ENCODE data around the gene ZNF669.

ZNF669 gene

DNA sequence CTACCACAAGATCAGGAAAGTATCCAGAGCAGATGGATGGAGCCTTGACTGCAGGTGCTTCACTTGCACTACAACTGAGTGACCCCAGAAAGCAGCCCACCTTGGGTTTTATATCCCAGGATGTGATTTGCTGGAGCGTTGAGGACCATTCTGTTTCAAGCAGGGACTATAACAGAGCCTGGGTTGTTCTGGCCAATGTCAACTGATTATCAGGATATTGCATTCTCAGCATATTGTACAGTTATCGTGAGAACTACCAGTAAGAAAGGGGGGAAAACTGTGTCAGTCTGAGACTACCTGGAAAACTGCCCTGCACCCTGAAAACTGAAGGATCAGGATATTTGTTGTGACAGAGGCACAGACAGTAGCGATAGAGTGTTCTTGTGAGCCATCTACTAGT lies 8.0 kb downstream of the ZNF669 start:
- H3K9me2 ChIP-seq (replicated peaks; ENCODE audit: insufficient read depth, low read length) = no peaks in the 10 kb centered on the region
- H3K27ac ChIP-seq (ENCODE audit: low read length) = no peak overlapping the region
- H3K79me2 ChIP-seq (ENCODE audit: low read length) = no peaks in the 10 kb centered on the region
- H2AFZ ChIP-seq (ENCODE audit: low read length) = no peak overlapping the region
- H3K9ac ChIP-seq (ENCODE audit: low read length) = no peak overlapping the region
- no peaks in the 10 kb centered on the region for H3K4me1 ChIP-seq (ENCODE audit: low read length)
- no peaks in the 10 kb centered on the region for H4K20me1 ChIP-seq (ENCODE audit: insufficient read depth, low read length)
- no peak overlapping the region for H3K4me2 ChIP-seq (ENCODE audit: low read depth, low read length)
- peaks cover 17% of the 10 kb centered on the region for H3K36me3 ChIP-seq (replicated peaks; ENCODE audit: insufficient read depth, low read length)
- no peaks in the 10 kb centered on the region for H3K9me3 ChIP-seq (replicated peaks; ENCODE audit: insufficient read depth, low read length)
- TF ChIP-seq EZH2phosphoT487 (IDR thresholded peaks at IDR 0.05; ENCODE audit: low read length) = no peak
- TF ChIP-seq, protein P1, sequence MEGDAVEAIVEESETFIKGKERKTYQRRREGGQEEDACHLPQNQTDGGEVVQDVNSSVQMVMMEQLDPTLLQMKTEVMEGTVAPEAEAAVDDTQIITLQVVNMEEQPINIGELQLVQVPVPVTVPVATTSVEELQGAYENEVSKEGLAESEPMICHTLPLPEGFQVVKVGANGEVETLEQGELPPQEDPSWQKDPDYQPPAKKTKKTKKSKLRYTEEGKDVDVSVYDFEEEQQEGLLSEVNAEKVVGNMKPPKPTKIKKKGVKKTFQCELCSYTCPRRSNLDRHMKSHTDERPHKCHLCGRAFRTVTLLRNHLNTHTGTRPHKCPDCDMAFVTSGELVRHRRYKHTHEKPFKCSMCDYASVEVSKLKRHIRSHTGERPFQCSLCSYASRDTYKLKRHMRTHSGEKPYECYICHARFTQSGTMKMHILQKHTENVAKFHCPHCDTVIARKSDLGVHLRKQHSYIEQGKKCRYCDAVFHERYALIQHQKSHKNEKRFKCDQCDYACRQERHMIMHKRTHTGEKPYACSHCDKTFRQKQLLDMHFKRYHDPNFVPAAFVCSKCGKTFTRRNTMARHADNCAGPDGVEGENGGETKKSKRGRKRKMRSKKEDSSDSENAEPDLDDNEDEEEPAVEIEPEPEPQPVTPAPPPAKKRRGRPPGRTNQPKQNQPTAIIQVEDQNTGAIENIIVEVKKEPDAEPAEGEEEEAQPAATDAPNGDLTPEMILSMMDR (IDR thresholded peaks at IDR 0.05; ENCODE audit: low read length) = no peak
- no peak for TF ChIP-seq EZH2 (optimal IDR thresholded peaks at IDR 0.05; ENCODE audit: low read depth, low read length)
- no peaks in the 10 kb centered on the region for H3F3A ChIP-seq (ENCODE audit: insufficient read depth, low read length)
- no peak overlapping the region for H3K4me3 ChIP-seq (ENCODE audit: low read length)
- DNase-seq = no peak
- H3K27me3 ChIP-seq (replicated peaks; ENCODE audit: insufficient read depth, low read length) = no peaks in the 10 kb centered on the region

DNA sequence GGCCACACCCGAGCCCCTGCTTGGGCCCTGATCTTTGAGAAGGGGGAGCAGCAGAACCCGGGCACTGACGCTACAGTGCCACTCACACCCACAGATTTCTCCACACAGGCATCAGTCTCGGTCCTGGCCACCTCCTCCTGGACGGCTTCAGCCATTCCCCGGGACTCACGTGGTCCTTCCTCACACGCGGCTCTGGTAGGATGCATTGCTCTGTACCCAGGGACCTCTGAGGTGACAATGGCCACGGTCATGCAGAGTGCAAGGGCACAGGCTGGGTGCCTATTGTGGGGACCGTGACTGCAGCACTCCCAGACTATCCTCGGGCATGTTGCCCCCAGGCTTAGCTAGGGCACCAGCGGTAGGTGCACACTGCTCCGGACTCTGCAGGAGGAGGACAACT lies 13.7 kb downstream of the ZNF669 start:
- Histone ChIP-seq H3K4me3 (ENCODE audit: low read length) (no peak overlapping the region), H4K20me1 (ENCODE audit: insufficient read depth, low read length) (no peaks in the 10 kb centered on the region), H3F3A (ENCODE audit: insufficient read depth, low read length) (no peaks in the 10 kb centered on the region), H3K4me2 (ENCODE audit: low read depth, low read length) (no peak overlapping the region), H3K9me3 (replicated peaks; ENCODE audit: insufficient read depth, low read length) (no peaks in the 10 kb centered on the region), H3K79me2 (ENCODE audit: low read length) (no peaks in the 10 kb centered on the region), H3K36me3 (replicated peaks; ENCODE audit: insufficient read depth, low read length) (no peaks in the 10 kb centered on the region), H3K27me3 (replicated peaks; ENCODE audit: insufficient read depth, low read length) (no peaks in the 10 kb centered on the region), H2AFZ (ENCODE audit: low read length) (no peak overlapping the region), H3K9me2 (replicated peaks; ENCODE audit: insufficient read depth, low read length) (no peaks in the 10 kb centered on the region), H3K27ac (ENCODE audit: low read length) (no peak overlapping the region), H3K4me1 (ENCODE audit: low read length) (no peaks in the 10 kb centered on the region), H3K9ac (ENCODE audit: low read length) (no peak overlapping the region)
- DNase-seq = no peak
- no peak for TF ChIP-seq EZH2phosphoT487 (IDR thresholded peaks at IDR 0.05; ENCODE audit: low read length)
- no peak for TF ChIP-seq EZH2 (optimal IDR thresholded peaks at IDR 0.05; ENCODE audit: low read depth, low read length)
- TF ChIP-seq, protein P1 (IDR thresholded peaks at IDR 0.05; ENCODE audit: low read length) = no peak

DNA sequence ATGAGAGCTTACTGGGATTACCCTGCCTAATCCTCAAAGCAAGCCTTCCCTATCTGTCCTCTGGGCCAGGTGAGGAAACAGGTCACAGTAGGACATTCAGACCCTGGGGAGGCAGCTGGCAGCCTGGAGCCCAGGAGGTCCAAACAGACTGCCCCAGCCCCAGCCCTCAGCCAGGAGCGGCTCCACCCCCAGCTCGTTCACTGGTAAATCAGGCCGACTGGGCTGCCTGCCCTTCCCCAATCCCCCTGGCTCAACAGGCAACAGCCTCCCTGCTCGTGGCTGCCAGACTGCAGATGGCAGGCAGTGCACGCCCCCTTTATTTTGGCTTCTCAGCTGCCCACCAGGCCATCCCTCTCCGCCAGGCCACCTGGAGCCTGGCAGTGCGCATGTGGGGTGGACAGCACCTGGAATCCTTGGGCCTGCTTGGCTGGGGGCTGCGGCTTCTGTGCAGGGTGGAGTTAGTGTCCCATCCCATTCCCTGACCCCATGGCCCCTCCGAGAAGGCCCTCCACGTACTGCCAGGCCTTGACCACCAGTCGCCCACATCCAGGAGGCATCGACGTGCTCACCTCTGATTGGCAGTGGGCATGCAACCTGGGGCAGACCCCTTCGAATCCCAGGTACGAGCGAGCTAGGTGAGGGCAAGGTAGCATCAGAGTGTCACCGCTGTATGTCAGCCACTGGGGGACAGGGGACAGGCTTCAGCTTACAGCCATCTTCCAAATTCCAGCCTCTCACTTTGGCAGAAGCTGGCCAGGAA lies 14.4 kb downstream of the ZNF669 start:
- Histone ChIP-seq H3K9me2 (replicated peaks; ENCODE audit: insufficient read depth, low read length) (no peaks in the 10 kb centered on the region), H3K4me2 (ENCODE audit: low read depth, low read length) (no peak overlapping the region), H2AFZ (ENCODE audit: low read length) (no peak overlapping the region), H3F3A (ENCODE audit: insufficient read depth, low read length) (no peaks in the 10 kb centered on the region), H3K9ac (ENCODE audit: low read length) (no peak overlapping the region), H3K27ac (ENCODE audit: low read length) (no peak overlapping the region), H3K27me3 (replicated peaks; ENCODE audit: insufficient read depth, low read length) (no peaks in the 10 kb centered on the region), H4K20me1 (ENCODE audit: insufficient read depth, low read length) (no peaks in the 10 kb centered on the region), H3K4me3 (ENCODE audit: low read length) (no peak overlapping the region), H3K9me3 (replicated peaks; ENCODE audit: insufficient read depth, low read length) (no peaks in the 10 kb centered on the region), H3K36me3 (replicated peaks; ENCODE audit: insufficient read depth, low read length) (no peaks in the 10 kb centered on the region), H3K4me1 (ENCODE audit: low read length) (no peaks in the 10 kb centered on the region), H3K79me2 (ENCODE audit: low read length) (no peaks in the 10 kb centered on the region)
- TF ChIP-seq EZH2 (optimal IDR thresholded peaks at IDR 0.05; ENCODE audit: low read depth, low read length) = no peak
- TF ChIP-seq, protein P1 (IDR thresholded peaks at IDR 0.05; ENCODE audit: low read length) = no peak
- no peak for TF ChIP-seq EZH2phosphoT487 (IDR thresholded peaks at IDR 0.05; ENCODE audit: low read length)
- no peak for DNase-seq
